ENCODE measurements around the gene CDC34.

CDC34 gene

GRCh38 chr19:524062-524674, 7.4 kb upstream of the CDC34 start:
- no peak for DNase-seq

- no peak for DNase-seq
These were observed 6.5 kb upstream of the CDC34 start for GRCh38 chr19:525029-525428.

DNA sequence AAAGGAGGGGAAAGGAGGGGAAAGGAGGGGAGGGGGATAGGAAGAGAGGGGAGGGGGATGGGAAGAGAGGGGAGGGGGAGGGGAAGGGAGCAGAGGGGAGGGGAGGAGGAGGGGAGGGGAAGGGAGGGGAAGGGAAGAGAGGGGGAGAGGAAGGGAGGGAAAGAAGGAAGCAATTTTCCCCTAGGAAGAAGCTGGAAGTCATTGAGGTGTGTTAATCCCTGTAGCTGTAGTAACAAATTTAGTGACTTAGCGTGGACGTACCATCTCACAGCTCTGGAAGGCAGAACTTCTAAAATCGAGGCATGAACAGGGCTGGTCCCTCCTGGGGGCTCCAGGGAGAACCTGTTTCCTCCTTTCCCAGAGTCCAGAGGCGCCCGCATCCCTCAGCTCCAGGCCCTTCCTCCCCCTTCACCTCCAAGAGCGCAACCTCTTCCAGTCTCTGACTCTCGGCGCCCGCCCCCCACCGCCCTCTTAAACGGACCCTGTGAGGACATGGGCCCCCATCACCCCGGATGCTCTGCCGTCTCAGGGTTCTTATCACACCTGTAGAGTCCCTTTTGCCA, 5.6 kb upstream of the CDC34 start:
- no peak for DNase-seq

DNA sequence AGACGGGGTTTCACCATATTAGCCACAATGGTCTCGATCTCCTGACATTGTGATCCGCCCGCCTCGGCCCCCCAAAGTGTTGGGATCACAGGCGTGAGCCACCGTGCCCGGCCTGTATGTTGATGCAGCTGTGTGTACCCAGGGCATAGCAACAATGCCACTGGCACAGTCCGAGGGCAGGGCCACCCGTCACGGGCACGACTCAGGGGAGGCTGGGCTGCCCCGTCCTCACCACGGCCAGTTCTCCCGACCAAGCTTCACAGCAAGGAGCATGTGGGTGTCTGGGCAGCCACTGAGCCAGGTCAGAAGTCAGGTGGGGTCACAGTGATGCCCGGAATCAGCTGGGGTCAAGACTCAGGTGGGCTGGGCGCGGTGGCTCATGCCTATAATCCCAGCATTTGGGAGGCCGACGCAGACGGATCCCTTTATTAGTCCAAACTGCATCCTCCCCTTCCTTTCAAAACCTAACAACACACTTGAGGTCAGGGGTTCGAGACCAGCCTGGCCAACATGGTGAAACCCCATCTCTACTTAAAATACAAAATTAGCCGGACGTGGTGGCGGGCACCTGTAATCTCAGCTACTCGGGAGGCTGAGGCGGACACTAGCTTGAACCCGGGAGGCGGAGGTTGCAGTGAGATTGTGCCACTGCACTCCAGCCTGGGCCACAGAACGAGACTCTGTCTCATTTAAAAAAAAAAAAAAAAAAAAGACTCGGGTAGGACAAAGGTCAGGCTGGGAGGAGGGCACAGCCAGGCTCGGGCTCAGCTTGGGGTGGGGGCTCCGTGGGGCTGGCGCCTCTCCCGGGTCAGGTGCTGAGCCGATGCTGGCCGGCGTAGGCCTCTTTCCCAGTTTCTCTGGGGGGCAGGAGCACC, 1.2 kb upstream of the CDC34 start:
- no peak for DNase-seq

DNA sequence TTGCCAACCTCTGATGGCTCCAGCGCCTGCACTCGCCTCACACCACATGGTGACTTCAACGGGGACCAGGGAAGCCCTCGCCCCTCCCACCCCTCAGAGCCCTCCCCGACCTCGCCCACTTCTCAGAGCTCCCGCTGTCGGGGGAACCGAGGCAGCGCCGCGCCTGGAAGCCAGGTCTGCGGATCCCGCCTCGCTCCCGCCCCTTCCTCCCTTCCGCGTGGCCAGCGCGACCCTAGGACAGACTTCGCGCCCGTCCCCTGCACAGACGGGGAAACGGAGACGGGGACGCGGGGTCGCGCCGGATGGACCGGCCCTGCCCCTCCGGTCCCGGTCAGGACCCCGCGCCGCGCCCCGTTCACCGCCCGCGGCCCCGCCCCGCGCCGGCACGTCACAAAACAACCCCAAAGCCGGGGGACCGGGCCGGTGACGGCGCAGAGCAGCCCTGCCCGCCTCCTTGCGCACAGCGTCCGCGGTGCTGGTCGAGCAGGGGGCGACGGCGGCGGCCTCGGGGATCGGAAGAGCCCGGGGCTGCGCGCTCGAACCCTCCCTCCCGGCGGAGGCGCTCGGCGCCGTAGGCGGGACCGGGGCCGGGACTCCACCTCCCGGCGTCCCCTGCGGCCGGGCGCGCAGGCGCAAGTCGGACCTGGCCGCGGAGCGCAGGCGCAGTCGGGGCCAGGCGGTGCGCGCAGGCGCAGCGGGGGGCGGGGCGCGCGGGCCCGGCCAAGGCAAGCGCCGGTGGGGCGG, 379 bp upstream of the CDC34 start:
- peak; percentile 88 for DNase-seq

DNA sequence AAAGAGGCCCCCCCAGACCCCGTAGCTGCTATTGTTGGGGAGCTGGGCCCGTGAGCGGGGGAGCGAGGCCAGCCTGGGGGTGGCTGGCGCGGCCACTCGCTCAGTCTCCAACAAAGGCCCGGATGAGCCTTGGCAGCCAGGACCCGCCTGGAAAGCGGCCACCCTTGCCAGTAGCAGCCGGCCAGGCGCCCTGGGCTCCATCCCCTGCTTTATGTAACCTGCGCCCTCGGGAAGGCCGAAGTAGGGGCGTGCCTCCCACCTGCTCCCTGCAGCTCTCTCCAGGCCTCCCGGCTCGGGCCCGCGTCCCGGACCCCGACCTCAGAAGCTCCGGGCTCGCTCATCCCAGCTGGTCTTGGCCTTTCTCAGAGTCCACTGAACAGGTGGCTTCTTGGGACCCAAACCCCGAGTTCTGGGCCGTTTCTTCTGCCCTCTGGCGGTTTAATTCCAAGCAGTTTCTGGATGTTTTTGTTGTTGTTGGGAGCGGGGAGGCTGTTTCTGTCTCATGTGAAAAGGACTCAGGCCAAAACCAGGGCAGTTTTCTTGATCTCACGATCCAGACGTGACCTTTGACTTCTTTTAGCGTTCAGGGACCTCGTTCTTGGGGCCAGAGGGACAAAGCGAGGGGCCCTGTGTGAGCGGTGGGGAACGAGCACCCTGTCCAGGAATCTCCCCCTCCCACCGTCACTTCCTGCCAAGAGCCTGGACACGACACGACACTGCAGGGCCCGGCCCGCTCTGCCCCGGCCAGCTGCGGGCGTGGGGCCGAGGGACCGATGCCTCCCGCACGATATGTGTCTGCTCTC, 1.2 kb downstream of the CDC34 start:
- peak; percentile 50 for DNase-seq

- no peak for DNase-seq
These were observed 2.0 kb downstream of the CDC34 start for GRCh38 chr19:533364-534058.

DNA sequence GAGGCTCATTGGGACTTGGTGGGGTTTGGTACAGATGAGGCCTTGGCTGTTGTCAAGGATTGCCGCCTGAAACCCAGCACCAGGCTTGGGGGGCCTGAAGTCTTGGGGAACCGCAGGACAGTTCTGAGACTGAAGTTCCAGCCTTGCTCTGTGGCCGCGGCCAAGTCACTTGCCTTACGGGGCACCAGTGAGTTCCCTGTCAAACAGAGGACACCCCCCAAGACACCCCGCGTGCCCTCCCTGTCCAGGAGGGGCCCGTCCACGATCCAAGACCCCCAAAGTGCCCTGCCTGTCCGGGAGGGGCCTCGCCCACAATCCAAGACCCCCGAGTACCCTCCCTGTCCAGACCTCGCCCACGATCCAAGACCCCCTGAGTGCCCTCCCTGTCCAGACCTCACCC, 2.5 kb downstream of the CDC34 start:
- no peak for DNase-seq

- no peak for DNase-seq
These were observed 3.7 kb downstream of the CDC34 start for GRCh38 chr19:535017-535835.

- no peak for DNase-seq
These were observed 4.7 kb downstream of the CDC34 start for GRCh38 chr19:536031-536880.

GRCh38 chr19:536881-537404, 5.4 kb downstream of the CDC34 start:
- DNase-seq, result no peak

- DNase-seq, result no peak
These were observed 7.3 kb downstream of the CDC34 start for GRCh38 chr19:538641-539428.

DNA sequence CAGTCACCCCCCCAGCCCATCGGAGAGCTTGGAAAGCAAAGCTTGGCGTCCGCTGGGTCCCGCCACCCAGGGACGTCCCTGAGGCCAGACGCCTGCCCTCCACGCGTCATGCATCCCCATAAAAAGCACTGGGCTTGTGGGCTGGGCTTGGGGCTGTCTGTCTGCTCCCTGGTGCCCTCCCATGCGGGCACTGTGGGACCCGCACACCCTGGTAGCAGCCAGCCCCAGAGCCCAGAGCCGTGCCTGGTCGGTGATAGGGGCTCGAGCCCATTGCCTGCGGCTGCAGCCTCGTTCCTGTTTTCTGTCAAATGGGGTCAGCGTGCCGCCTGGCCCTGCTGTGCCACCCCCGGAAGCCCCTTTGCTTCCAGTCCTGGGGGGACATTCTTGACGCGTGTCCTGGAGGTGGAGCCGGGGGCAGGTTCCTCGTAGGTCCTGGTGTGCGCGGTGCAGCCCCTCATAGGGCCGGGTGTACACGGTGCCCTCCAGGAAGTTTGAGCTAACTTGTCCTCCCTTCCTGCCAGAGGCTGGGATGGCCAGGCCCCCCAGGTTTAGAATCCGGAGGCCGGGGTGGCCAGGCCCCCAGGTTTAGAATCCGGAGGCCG, 8.0 kb downstream of the CDC34 start:
- DNase-seq, result no peak

GRCh38 chr19:540867-541637, 9.5 kb downstream of the CDC34 start:
- no peak for DNase-seq

GRCh38 chr19:541699-542098, 10.1 kb downstream of the CDC34 start:
- no peak for DNase-seq

DNA sequence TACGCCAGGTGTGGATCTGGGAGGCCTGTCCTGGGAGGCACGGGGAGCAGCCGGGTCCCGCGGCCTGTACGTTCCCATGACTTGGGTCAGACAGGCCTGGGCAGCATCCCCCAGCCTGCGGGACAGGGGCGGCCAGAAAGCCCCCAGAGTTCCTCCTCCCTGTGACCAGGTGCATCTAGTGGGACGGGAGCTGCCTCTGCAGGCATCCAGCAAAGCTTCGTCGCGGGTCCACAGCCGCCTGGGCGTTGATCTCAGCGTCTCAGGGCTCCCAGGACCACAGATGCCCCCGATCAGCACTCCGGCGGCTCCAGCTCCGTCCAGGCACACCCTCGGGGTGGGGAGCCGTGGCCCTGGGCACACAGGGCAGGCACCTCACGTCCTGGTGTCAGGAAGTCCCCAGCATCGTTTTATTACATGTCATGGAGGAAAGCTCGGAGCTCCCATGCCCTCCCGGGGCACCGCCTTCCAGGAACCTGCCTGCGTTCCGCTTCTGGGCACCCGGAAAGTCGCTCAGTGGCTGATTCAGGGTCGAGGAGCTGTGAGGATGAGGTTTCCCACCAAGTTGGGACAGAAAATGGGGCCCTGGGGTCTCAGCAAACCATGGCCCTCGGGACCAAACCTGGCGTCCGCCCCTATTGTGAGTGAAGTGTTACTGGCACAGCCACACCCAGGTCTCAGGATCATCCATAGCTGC, 10.8 kb downstream of the CDC34 start:
- DNase-seq, result no peak
